Astrocyte (in vitro differentiated cells and primary cell): ENCODE data around the gene DOCK1. TPM values are rescaled to one million over a fixed set of nuclear protein-coding genes. Genes with fewer than 3 reads are reported as not detected.

Experiments used
- DNase-seq: peaks from one replicate; pipeline ENCODE4 v3.0.0-alpha.2; 2010; ENCODE audit warnings: low read depth
- FAIRE-seq: peaks from 2 replicates; lab custom pipeline; 2011; peaks lifted over from hg19 to GRCh38; lab: Jason Lieb, UNC
- H2AFZ ChIP-seq: 2 replicates; pipeline ENCODE4 v1.6.0; 2012; ENCODE audit warnings: low read depth, low read length, inconsistent platforms
- H3K27ac ChIP-seq: 2 replicates; pipeline ENCODE4 v1.5.1; 2011; ENCODE audit warnings: low read depth, low read length, inconsistent platforms
- H3K27me3 ChIP-seq: 2 replicates; pipeline ENCODE4 v1.6.0; 2011; ENCODE audit warnings: low read length, inconsistent platforms; ENCODE audit not compliant: insufficient read depth
- H3K36me3 ChIP-seq: 2 replicates; pipeline ENCODE4 v1.5.1; 2011; ENCODE audit warnings: low read length, inconsistent platforms; ENCODE audit not compliant: insufficient read depth
- H3K4me1 ChIP-seq: 2 replicates; pipeline ENCODE4 v1.5.1; 2011; ENCODE audit warnings: low read length, inconsistent platforms; ENCODE audit not compliant: insufficient read depth
- H3K4me2 ChIP-seq: 2 replicates; pipeline ENCODE4 v1.6.0; 2012; ENCODE audit warnings: low read length, inconsistent platforms
- H3K4me3 ChIP-seq: 2 replicates; pipeline ENCODE4 v1.5.1; 2011; ENCODE audit warnings: low read depth, mild to moderate bottlenecking, low read length, inconsistent platforms; ENCODE audit not compliant: insufficient read depth
- H3K79me2 ChIP-seq: 2 replicates; pipeline ENCODE4 v1.6.0; 2012; ENCODE audit warnings: mild to moderate bottlenecking, low read length, inconsistent platforms; ENCODE audit not compliant: insufficient read depth
- H3K9ac ChIP-seq: 2 replicates; pipeline ENCODE4 v1.6.0; 2012; ENCODE audit warnings: mild to moderate bottlenecking, low read length, inconsistent platforms
- H3K9me3 ChIP-seq: 2 replicates; pipeline ENCODE4 v1.5.1; 2012; ENCODE audit warnings: low read depth, mild to moderate bottlenecking, low read length, inconsistent platforms; ENCODE audit not compliant: insufficient read depth
- H4K20me1 ChIP-seq: 2 replicates; pipeline ENCODE4 v1.6.0; 2012; ENCODE audit warnings: low read length, inconsistent platforms; ENCODE audit not compliant: insufficient read depth
- H3K27ac Mint-ChIP-seq: one replicate; pipeline ENCODE4 v1.8.0; 2021; ENCODE audit warnings: mild to moderate bottlenecking, mixed read lengths; ENCODE audit not compliant: unreplicated experiment
- H3K27me3 Mint-ChIP-seq: one replicate; pipeline ENCODE4 v1.8.0; 2021; ENCODE audit warnings: low read depth, mixed read lengths; ENCODE audit not compliant: unreplicated experiment
- H3K36me3 Mint-ChIP-seq: one replicate; pipeline ENCODE4 v1.8.0; 2021; ENCODE audit warnings: low read depth, mixed read lengths; ENCODE audit not compliant: unreplicated experiment
- H3K4me1 Mint-ChIP-seq: one replicate; pipeline ENCODE4 v1.8.0; 2021; ENCODE audit warnings: low read depth, mixed read lengths; ENCODE audit not compliant: unreplicated experiment
- H3K4me3 Mint-ChIP-seq: one replicate; pipeline ENCODE4 v1.8.0; 2021; ENCODE audit warnings: mild to moderate bottlenecking, moderate library complexity, mixed read lengths; ENCODE audit not compliant: unreplicated experiment
- H3K9me3 Mint-ChIP-seq: one replicate; pipeline ENCODE4 v1.8.0; 2021; ENCODE audit warnings: mild to moderate bottlenecking, mixed read lengths; ENCODE audit not compliant: unreplicated experiment
- CTCF ChIP-seq: IDR thresholded peaks from 2 replicates; pipeline ENCODE4 v1.5.1; 2011; ENCODE audit warnings: low read depth, mild to moderate bottlenecking, inconsistent platforms, low read length, moderate library complexity; ENCODE audit not compliant: insufficient read depth
- EZH2 ChIP-seq: IDR thresholded peaks from 2 replicates; pipeline ENCODE4 v1.6.1; 2012; ENCODE audit warnings: mild to moderate bottlenecking, low read length, inconsistent platforms; ENCODE audit not compliant: insufficient read depth
- total RNA-seq: library from RNA; stranded (reverse); gene quantifications from 2 replicates; pipeline ENCODE4 v1.2.1, GENCODE V29; 2021

Gene DOCK1
- total RNA-seq, 1 donor from 2014 or later = 42.5 TPM

DNA sequence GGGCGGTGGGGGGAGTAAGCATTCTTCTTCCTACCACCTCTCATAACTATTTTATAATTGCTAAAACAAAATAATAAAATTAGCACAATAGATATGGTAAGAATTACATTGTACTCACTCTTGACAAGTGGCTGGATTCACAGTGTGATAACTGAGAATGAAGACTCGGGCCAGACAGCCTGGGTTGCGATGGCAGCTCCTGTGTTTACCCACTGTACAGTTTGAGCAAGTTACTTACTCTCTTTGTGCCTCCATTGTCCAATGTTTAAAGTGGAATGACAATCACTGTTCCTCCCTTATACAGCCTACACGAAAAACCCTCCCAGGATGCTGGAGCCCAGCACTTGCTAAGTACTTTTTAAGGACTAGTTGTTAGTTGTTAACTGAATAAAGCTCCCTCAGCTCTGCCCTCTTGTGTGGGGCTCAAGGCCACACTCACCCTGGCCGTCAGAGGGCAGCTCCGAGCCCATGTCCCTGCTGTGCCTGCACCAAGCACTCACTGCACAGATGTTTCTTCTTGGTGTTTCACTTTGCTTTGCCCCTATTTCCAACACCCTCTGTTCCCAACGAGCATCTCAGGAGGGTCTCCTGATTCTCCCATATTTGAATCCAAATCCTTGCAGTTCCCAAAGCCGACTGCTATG is 587.5 kb downstream of the DOCK1 start:
- Histone ChIP-seq H3K4me1 (no peaks in the 10 kb centered on the region), H3K4me3 (no peak overlapping the region), H3K36me3 (no peaks in the 10 kb centered on the region), H2AFZ (no peak overlapping the region), H3K27ac (no peak overlapping the region), H3K27me3 (peaks cover 2% of the 10 kb centered on the region), H3K79me2 (no peaks in the 10 kb centered on the region), H3K9me3 (no peaks in the 10 kb centered on the region), H3K9ac (no peak overlapping the region), H3K4me2 (no peak overlapping the region), H4K20me1 (no peaks in the 10 kb centered on the region)
- no peak overlapping the region for H3K4me3 Mint-ChIP-seq
- FAIRE-seq (no peak), DNase-seq (no peak)
- TF ChIP-seq CTCF (no peak), EZH2 (no peak)
- peaks cover 12% of the 10 kb centered on the region for H3K27me3 Mint-ChIP-seq
- H3K9me3 Mint-ChIP-seq = no peaks in the 10 kb centered on the region
- no peaks in the 10 kb centered on the region for H3K4me1 Mint-ChIP-seq
- no peak overlapping the region for H3K27ac Mint-ChIP-seq
- H3K36me3 Mint-ChIP-seq = no peaks in the 10 kb centered on the region

DNA sequence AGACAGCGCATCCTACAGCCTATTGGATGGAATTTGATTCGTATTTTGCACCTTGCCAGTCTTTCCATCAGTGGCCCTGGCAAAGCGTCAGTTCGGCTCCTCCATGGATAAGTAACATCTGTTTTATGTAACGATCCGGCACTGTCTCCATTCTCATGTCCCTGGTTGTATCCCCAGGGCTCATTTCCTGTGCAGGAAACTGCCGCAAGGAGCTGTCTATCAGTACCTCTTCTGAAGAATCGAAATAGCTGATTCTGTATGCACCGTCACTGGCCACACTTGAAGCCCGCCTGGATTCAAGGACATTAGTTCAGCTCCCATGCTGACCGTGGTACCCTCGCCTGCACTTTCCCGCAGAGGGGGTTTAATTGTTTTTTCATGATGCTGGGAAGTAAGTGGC is 590.8 kb downstream of the DOCK1 start:
- no peaks in the 10 kb centered on the region for H3K9me3 Mint-ChIP-seq
- no peaks in the 10 kb centered on the region for H3K79me2 ChIP-seq
- peak overlapping the region; percentile 6 for H3K27ac Mint-ChIP-seq
- TF ChIP-seq EZH2 = no peak
- TF ChIP-seq CTCF = no peak
- no peak overlapping the region for H3K4me2 ChIP-seq
- H3K27me3 ChIP-seq = peaks cover 2% of the 10 kb centered on the region
- H3K4me3 ChIP-seq = no peak overlapping the region
- H3K36me3 ChIP-seq = no peaks in the 10 kb centered on the region
- H3K36me3 Mint-ChIP-seq = no peaks in the 10 kb centered on the region
- H3K9ac ChIP-seq = no peak overlapping the region
- no peaks in the 10 kb centered on the region for H3K4me1 Mint-ChIP-seq
- no peaks in the 10 kb centered on the region for H4K20me1 ChIP-seq
- H3K4me1 ChIP-seq = no peaks in the 10 kb centered on the region
- no peak overlapping the region for H3K4me3 Mint-ChIP-seq
- FAIRE-seq (no peak), DNase-seq (no peak)
- peaks cover 17% of the 10 kb centered on the region for H3K27me3 Mint-ChIP-seq
- no peak overlapping the region for H3K27ac ChIP-seq
- H2AFZ ChIP-seq = no peak overlapping the region
- H3K9me3 ChIP-seq = no peaks in the 10 kb centered on the region

- Mint-ChIP-seq H3K4me3 (no peak overlapping the region), H3K4me1 (no peaks in the 10 kb centered on the region), H3K36me3 (no peaks in the 10 kb centered on the region), H3K27ac (no peak overlapping the region), H3K9me3 (no peaks in the 10 kb centered on the region), H3K27me3 (peaks cover 15% of the 10 kb centered on the region)
- no peak for TF ChIP-seq CTCF
- no peak for TF ChIP-seq EZH2
- Histone ChIP-seq H3K27me3 (no peaks in the 10 kb centered on the region), H2AFZ (no peak overlapping the region), H3K4me1 (no peaks in the 10 kb centered on the region), H3K27ac (no peak overlapping the region), H3K9ac (no peak overlapping the region), H3K36me3 (no peaks in the 10 kb centered on the region), H3K9me3 (no peaks in the 10 kb centered on the region), H4K20me1 (no peaks in the 10 kb centered on the region), H3K4me2 (no peak overlapping the region), H3K4me3 (no peak overlapping the region), H3K79me2 (no peaks in the 10 kb centered on the region)
- FAIRE-seq (no peak), DNase-seq (no peak)
Observed at GRCh38 chr10:127497685-127498084, 592.5 kb downstream of the DOCK1 start.
